Activated B cell treated with CpG ODN at 0.5 μM for 24 hours (primary cell): ENCODE results near the gene RPS6KA2. TPM values are rescaled to one million over a fixed set of nuclear protein-coding genes. Genes with fewer than 3 reads are reported as not detected.

Experiments used
- ATAC-seq: fragments of 200-7000 bp; cut with Tn5 transposase; one replicate; pipeline ENCODE4 v1.10.0; 2021; ENCODE audit warnings: low read depth, mild to moderate bottlenecking, moderate library complexity
- CTCF ChIA-PET: fragments of 350-600 bp; sonication (Branson Sonifier 250); formaldehyde crosslinking; loops from one replicate; lab custom pipeline; 2021; ENCODE audit warnings: antibody characterized with exemption; lab: Charles Lee
- POLR2A ChIA-PET: fragments of 350-600 bp; sonication (Branson Sonifier 250); formaldehyde crosslinking; loops from one replicate; lab custom pipeline; 2021; ENCODE audit warnings: antibody characterized with exemption; lab: Charles Lee
- DNase-seq: peaks from one replicate; pipeline ENCODE4 v3.0.0; 2022
- H3K27ac Mint-ChIP-seq: one replicate; pipeline ENCODE4 v1.8.0; 2020; ENCODE audit warnings: mixed read lengths
- H3K27me3 Mint-ChIP-seq: one replicate; pipeline ENCODE4 v1.8.0; 2021; ENCODE audit warnings: mixed read lengths
- H3K36me3 Mint-ChIP-seq: one replicate; pipeline ENCODE4 v1.8.0; 2021; ENCODE audit warnings: low read depth, mixed read lengths
- H3K4me1 Mint-ChIP-seq: one replicate; pipeline ENCODE4 v1.8.0; 2021; ENCODE audit warnings: mixed read lengths
- H3K4me3 Mint-ChIP-seq: one replicate; pipeline ENCODE4 v1.8.0; 2020; ENCODE audit warnings: mild to moderate bottlenecking, mixed read lengths
- H3K9me3 Mint-ChIP-seq: one replicate; pipeline ENCODE4 v1.8.0; 2020; ENCODE audit warnings: mixed read lengths
- CTCF ChIP-seq: fragments of 200-600 bp; IDR thresholded peaks from one replicate; pipeline ENCODE4 v1.8.0; 2022; ENCODE audit warnings: antibody characterized with exemption, mild to moderate bottlenecking
- intact Hi-C: fragments of 100-400 bp; cut with micrococcal nuclease; formaldehyde crosslinking; loops from one replicate; pipeline ENCODE4 v1.15.1; 2024
- total RNA-seq: library from RNA; stranded (reverse); gene quantifications from 2 replicates; pipeline ENCODE4 v1.2.3, GENCODE V29; 2022

Gene RPS6KA2
- total RNA-seq, 1 donor from 2014 or later, result 14.4 TPM

- ATAC-seq (no peak), DNase-seq (no peak)
- peaks cover 3% of the 10 kb centered on the region for H3K27me3 Mint-ChIP-seq
- no peak overlapping the region for H3K4me3 Mint-ChIP-seq
- intact Hi-C loops, result no loop called here
- H3K4me1 Mint-ChIP-seq, result no peaks in the 10 kb centered on the region
- H3K9me3 Mint-ChIP-seq, result no peaks in the 10 kb centered on the region
- H3K36me3 Mint-ChIP-seq, result peaks cover 5% of the 10 kb centered on the region
- no peak for TF ChIP-seq CTCF
- H3K27ac Mint-ChIP-seq, result no peak overlapping the region
- ChIA-PET POLR2A (no interaction called here), CTCF (no interaction called here)
Measured at GRCh38 chr6:166470863-166471410, 156.1 kb downstream of the RPS6KA2 start.

- Mint-ChIP-seq H3K4me3 (no peak overlapping the region), H3K27me3 (peaks cover under 1% of the 10 kb centered on the region), H3K9me3 (no peaks in the 10 kb centered on the region), H3K27ac (no peak overlapping the region), H3K36me3 (peaks cover 5% of the 10 kb centered on the region), H3K4me1 (no peaks in the 10 kb centered on the region)
- no peak for ATAC-seq
- TF ChIP-seq CTCF, result no peak
- POLR2A ChIA-PET, result no interaction called here
- intact Hi-C loops, result no loop called here
- DNase-seq, result no peak
- CTCF ChIA-PET, result interaction anchor here (1.2 kb wide), 2 partner anchors 14 to 157 kb away, joined by 3 read pairs; no protein-coding TSS in a partner anchor
Measured at GRCh38 chr6:166470029-166470862, 156.8 kb downstream of the RPS6KA2 start.

- intact Hi-C loops, result no loop called here
- ChIA-PET CTCF (interaction anchor here (0.9 to 1.2 kb wide), 3 partner anchors 13 to 156 kb away, joined by 3 read pairs; no protein-coding TSS in a partner anchor), POLR2A (no interaction called here)
- no peaks in the 10 kb centered on the region for H3K9me3 Mint-ChIP-seq
- H3K27me3 Mint-ChIP-seq, result no peaks in the 10 kb centered on the region
- H3K4me1 Mint-ChIP-seq, result no peaks in the 10 kb centered on the region
- no peak overlapping the region for H3K4me3 Mint-ChIP-seq
- ATAC-seq, result no peak
- DNase-seq, result no peak
- H3K27ac Mint-ChIP-seq, result no peak overlapping the region
- peaks cover 5% of the 10 kb centered on the region for H3K36me3 Mint-ChIP-seq
- TF ChIP-seq CTCF, result no peak
Measured at GRCh38 chr6:166469426-166469961, 157.6 kb downstream of the RPS6KA2 start.

GRCh38 chr6:166467436-166468000 is 159.5 kb downstream of the RPS6KA2 start:
- intact Hi-C loops, result no loop called here
- POLR2A ChIA-PET, result no interaction called here
- H3K4me1 Mint-ChIP-seq, result peaks cover 12% of the 10 kb centered on the region
- ATAC-seq (no peak), DNase-seq (no peak)
- no peaks in the 10 kb centered on the region for H3K9me3 Mint-ChIP-seq
- H3K27me3 Mint-ChIP-seq, result no peaks in the 10 kb centered on the region
- TF ChIP-seq CTCF, result no peak
- H3K4me3 Mint-ChIP-seq, result no peak overlapping the region
- H3K36me3 Mint-ChIP-seq, result peaks cover 5% of the 10 kb centered on the region
- no peak overlapping the region for H3K27ac Mint-ChIP-seq
- CTCF ChIA-PET, result no interaction called here
